ENCODE data around the gene TMEM151B. TPM values are rescaled to one million over a fixed set of nuclear protein-coding genes. Genes with fewer than 3 reads are reported as not detected.
A peak's percentile ranks its signal among the peaks of the same experiment; 100 is the strongest.

Gene TMEM151B
- polyA plus RNA-seq, 2 of the 4 experiments (the other 2 are of a cell fraction) = 0.01 TPM; not detected in 1

DNA sequence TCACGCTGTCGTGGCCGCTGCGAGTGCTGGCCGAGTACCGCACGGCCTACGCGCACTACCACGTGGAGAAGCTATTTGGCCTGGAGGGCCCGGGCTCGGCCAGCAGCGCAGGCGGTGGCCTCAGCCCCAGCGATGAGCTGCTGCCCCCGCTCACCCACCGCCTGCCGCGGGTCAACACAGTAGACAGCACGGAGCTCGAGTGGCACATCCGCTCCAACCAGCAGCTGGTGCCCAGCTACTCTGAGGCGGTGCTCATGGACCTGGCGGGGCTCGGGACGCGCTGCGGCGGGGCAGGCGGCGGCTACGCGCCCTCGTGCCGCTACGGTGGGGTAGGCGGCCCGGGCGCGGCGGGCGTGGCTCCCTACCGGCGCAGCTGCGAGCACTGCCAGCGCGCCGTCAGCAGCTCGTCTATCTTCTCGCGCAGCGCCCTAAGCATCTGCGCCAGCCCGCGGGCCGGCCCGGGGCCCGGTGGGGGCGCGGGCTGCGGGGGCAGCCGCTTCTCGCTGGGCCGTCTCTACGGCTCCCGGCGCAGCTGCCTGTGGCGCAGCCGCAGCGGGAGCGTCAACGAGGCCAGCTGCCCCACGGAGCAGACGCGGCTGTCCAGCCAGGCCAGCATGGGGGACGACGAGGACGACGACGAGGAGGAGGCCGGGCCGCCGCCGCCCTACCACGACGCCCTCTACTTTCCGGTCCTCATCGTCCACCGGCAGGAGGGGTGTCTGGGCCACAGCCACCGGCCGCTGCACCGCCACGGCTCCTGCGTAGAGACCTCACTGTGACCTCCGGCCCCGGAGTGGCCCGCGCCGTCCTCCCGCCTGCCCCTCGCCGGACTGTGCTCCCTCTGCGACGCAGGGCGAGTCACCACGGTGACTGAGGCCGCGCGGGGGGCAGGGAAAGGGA is 5.7 kb downstream of the TMEM151B start:
- no peak for DNase-seq (ENCODE audit: low read depth in 1 of 2, low spot score in 1 of 2)
- Histone ChIP-seq H3K4me3 (no peak overlapping the region), H3K4me2 (peak overlapping the region; percentile 19; the same call in 1 of the 3 replicates), H3K4me1 (no peaks in the 10 kb centered on the region), H3K27ac (no peak overlapping the region), H3K9me3 (no peaks in the 10 kb centered on the region)
- 95% methylated on average over 13 of the region's 109 CpGs for WGBS (ENCODE audit: missing lambda C conversion rate)
- POLR2A ChIA-PET = no interaction called here
- CTCF ChIA-PET = interaction anchor here (0.6 to 5.0 kb wide), 5 partner anchors 8 to 63 kb away, joined by 3 to 29 read pairs (median 3); no protein-coding TSS in a partner anchor
- ATAC-seq = no peak
- TF ChIP-seq RCOR1 (IDR thresholded peaks at IDR 0.05; ENCODE audit: low read depth, low read length) (no peak), FOXS1 (CRISPR knock-in tag; IDR thresholded peaks at IDR 0.05) (no peak), EHMT2 (IDR thresholded peaks at IDR 0.05; ENCODE audit: low read depth) (no peak), MAFK (IDR thresholded peaks at IDR 0.05; ENCODE audit: partially characterized antibody) (no peak), NFE2L2 (conservative IDR thresholded peaks at IDR 0.05; ENCODE audit: low read length) (no peak), HOXB5 (CRISPR knock-in tag; IDR thresholded peaks at IDR 0.05) (no peak), CBX8 (IDR thresholded peaks at IDR 0.05) (no peak), RFX5 (IDR thresholded peaks at IDR 0.05) (no peak), NR3C1 (IDR thresholded peaks at IDR 0.05) (no peak), NPAS2 (CRISPR knock-in tag; IDR thresholded peaks at IDR 0.05; ENCODE audit: borderline replicate concordance) (no peak)
- FAIRE-seq = no peak

DNA sequence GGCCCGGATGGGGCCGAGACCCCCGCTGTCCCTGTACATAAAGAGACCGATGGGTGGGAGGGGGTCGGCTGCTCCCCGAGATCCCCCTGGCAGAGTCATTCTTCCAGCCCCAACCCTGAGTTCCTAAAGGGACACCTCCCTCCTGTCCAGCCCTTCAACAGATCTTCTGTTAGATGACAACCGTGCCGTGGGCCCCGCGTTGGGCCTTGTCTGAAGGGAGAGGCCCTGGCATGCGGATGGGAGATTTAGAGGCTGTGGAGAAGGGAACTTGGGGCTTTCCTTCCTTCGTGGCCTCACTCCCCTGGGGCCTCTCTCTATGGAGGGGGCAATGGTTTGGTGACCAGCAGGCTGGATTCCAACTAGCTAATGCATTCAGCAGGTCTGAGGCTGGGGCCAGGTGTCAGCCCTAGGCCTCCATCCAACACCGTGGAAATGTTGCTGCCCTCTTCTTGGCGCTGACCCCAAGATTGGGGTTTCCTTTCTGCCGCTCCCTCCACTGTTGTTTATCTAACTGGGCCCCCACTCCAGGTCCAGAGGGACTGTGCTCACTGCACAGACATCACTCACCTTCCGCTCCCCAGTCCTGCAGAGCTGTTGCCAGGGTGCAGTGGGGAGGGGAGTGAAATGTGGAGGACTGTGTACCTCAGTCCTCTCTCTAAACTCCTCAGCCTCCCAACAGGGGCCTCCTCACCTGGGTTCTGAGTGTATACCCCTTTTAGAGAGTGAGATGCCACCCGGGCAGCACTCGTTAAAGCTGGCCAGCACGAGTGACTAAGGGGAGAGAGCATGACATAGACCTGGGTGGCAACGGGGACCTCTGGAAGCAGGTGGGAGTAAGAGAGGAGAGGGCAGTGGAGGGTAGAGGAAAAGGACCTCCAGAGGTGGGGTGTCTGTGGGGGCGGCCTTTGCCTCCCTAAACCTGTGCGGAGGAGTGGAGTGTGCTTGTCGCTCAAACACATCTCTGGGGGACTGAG is 6.7 kb downstream of the TMEM151B start:
- no peak for ATAC-seq
- Histone ChIP-seq H3K9me3 (no peaks in the 10 kb centered on the region), H3K4me1 (no peaks in the 10 kb centered on the region), H3K27ac (no peak overlapping the region), H3K4me3 (no peak overlapping the region), H3K4me2 (no peak overlapping the region)
- 75% methylated on average over 23 of the region's 23 CpGs for WGBS (ENCODE audit: missing lambda C conversion rate)
- TF ChIP-seq CBX2 (IDR thresholded peaks at IDR 0.05; ENCODE audit: borderline replicate concordance, low read depth) = no peak
- TF ChIP-seq HOXB13 (CRISPR knock-in tag; IDR thresholded peaks at IDR 0.05; ENCODE audit: low read depth) = no peak
- TF ChIP-seq, protein P1, sequence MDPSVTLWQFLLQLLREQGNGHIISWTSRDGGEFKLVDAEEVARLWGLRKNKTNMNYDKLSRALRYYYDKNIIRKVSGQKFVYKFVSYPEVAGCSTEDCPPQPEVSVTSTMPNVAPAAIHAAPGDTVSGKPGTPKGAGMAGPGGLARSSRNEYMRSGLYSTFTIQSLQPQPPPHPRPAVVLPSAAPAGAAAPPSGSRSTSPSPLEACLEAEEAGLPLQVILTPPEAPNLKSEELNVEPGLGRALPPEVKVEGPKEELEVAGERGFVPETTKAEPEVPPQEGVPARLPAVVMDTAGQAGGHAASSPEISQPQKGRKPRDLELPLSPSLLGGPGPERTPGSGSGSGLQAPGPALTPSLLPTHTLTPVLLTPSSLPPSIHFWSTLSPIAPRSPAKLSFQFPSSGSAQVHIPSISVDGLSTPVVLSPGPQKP (IDR thresholded peaks at IDR 0.05; ENCODE audit: low read depth, low read length) = no peak
- TF ChIP-seq EHMT2 (IDR thresholded peaks at IDR 0.05; ENCODE audit: low read depth) = no peak
- TF ChIP-seq, protein P2, sequence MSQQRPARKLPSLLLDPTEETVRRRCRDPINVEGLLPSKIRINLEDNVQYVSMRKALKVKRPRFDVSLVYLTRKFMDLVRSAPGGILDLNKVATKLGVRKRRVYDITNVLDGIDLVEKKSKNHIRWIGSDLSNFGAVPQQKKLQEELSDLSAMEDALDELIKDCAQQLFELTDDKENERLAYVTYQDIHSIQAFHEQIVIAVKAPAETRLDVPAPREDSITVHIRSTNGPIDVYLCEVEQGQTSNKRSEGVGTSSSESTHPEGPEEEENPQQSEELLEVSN (IDR thresholded peaks at IDR 0.05; ENCODE audit: borderline replicate concordance, low read depth) = no peak
- TF ChIP-seq FOXS1 (CRISPR knock-in tag; IDR thresholded peaks at IDR 0.05) = no peak
- no peak for TF ChIP-seq POLR2AphosphoS2 (conservative IDR thresholded peaks at IDR 0.05; ENCODE audit: low read length)
- TF ChIP-seq CHD4 (IDR thresholded peaks at IDR 0.05; ENCODE audit: borderline replicate concordance) = no peak
- no peak for TF ChIP-seq NFE2L2 (conservative IDR thresholded peaks at IDR 0.05; ENCODE audit: low read length)
- no peak for TF ChIP-seq NPAS2 (CRISPR knock-in tag; IDR thresholded peaks at IDR 0.05; ENCODE audit: borderline replicate concordance)
- TF ChIP-seq, protein P3, sequence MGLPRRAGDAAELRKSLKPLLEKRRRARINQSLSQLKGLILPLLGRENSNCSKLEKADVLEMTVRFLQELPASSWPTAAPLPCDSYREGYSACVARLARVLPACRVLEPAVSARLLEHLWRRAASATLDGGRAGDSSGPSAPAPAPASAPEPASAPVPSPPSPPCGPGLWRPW (IDR thresholded peaks at IDR 0.05) = no peak
- no peak for TF ChIP-seq ZC3H11A (IDR thresholded peaks at IDR 0.05)
- TF ChIP-seq POLR2A (IDR thresholded peaks at IDR 0.05; ENCODE audit: low read length) = no peak
- no peak for TF ChIP-seq JUNB (IDR thresholded peaks at IDR 0.05)
- no peak for TF ChIP-seq TFCP2L1 (CRISPR knock-in tag; IDR thresholded peaks at IDR 0.05)
- FAIRE-seq = no peak
- ChIA-PET CTCF (interaction anchor here (0.6 to 5.0 kb wide), 4 partner anchors 9 to 61 kb away, joined by 3 to 29 read pairs (median 7); no protein-coding TSS in a partner anchor), POLR2A (no interaction called here)
- DNase-seq (ENCODE audit: low read depth in 1 of 2, low spot score in 1 of 2) = no peak
